HG03571 (cell line): ENCODE results near the gene RBP4.

Source experiments
- ATAC-seq: cut with Tn5 transposase; IDR thresholded peaks from one replicate; pipeline ENCODE4 v1.9.1; 2021; ENCODE audit not compliant: unreplicated experiment

Gene RBP4

GRCh38 chr10:93596539-93596938 lies 4.5 kb downstream of the RBP4 start:
- no peak for ATAC-seq

- ATAC-seq = no peak
Observed at GRCh38 chr10:93595378-93596161, 5.5 kb downstream of the RBP4 start.

- no peak for ATAC-seq
Observed at GRCh38 chr10:93594518-93594917, 6.5 kb downstream of the RBP4 start.

- no peak for ATAC-seq
Observed at GRCh38 chr10:93593749-93594148, 7.3 kb downstream of the RBP4 start.

GRCh38 chr10:93593254-93593653 lies 7.8 kb downstream of the RBP4 start:
- ATAC-seq = no peak

GRCh38 chr10:93591065-93591808 lies 9.8 kb downstream of the RBP4 start:
- ATAC-seq = no peak

GRCh38 chr10:93590638-93591037 lies 10.4 kb downstream of the RBP4 start:
- no peak for ATAC-seq

- ATAC-seq = no peak
Observed at GRCh38 chr10:93589648-93590562, 11.1 kb downstream of the RBP4 start.

GRCh38 chr10:93584445-93584844 lies 16.6 kb downstream of the RBP4 start:
- ATAC-seq = no peak

GRCh38 chr10:93580828-93581227 lies 20.2 kb downstream of the RBP4 start:
- ATAC-seq = no peak

- ATAC-seq = no peak
Observed at GRCh38 chr10:93579985-93580711, 20.9 kb downstream of the RBP4 start.

- no peak for ATAC-seq
Observed at GRCh38 chr10:93579089-93579488, 21.9 kb downstream of the RBP4 start.

GRCh38 chr10:93577565-93577964 lies 23.5 kb downstream of the RBP4 start:
- no peak for ATAC-seq

GRCh38 chr10:93576888-93577287 lies 24.1 kb downstream of the RBP4 start:
- no peak for ATAC-seq

GRCh38 chr10:93573924-93574323 lies 27.1 kb downstream of the RBP4 start:
- ATAC-seq = no peak

- ATAC-seq = no peak
Observed at GRCh38 chr10:93573051-93573909, 27.8 kb downstream of the RBP4 start.

GRCh38 chr10:93572606-93573005 lies 28.4 kb downstream of the RBP4 start:
- ATAC-seq = no peak

GRCh38 chr10:93570383-93570782 lies 30.7 kb downstream of the RBP4 start:
- no peak for ATAC-seq

GRCh38 chr10:93568105-93568390 lies 33.0 kb downstream of the RBP4 start:
- no peak for ATAC-seq
